GM13977 (cell line): ENCODE results near the gene MAML3.

Experiments
- DNase-seq: peaks from one replicate; pipeline ENCODE4 v3.0.0; 2012; ENCODE audit warnings: low spot score
- CTCF ChIP-seq: IDR thresholded peaks from 2 replicates; pipeline ENCODE4 v1.5.1; 2012; ENCODE audit warnings: mild to moderate bottlenecking, control low read depth; ENCODE audit not compliant: insufficient read depth; ENCODE audit errors: extremely low read depth, missing control alignments
- in situ Hi-C: fragments of 300-500 bp; cut with MboI; formaldehyde crosslinking; loops from one replicate; pipeline ENCODE4 v1.12.0; 2022; ENCODE audit warnings: low sequenced_read_pairs, low pct_unique_long_range_greater_than_20kb, mixed read lengths, inconsistent platforms; ENCODE audit not compliant: unreplicated experiment

Gene MAML3

GRCh38 chr4:139743027-139743426, 411.0 kb downstream of the MAML3 start:
- no peak for TF ChIP-seq CTCF
- DNase-seq: no peak
- in situ Hi-C loops: no loop called here

- TF ChIP-seq CTCF: no peak
- in situ Hi-C loops: no loop called here
- no peak for DNase-seq
Measured at GRCh38 chr4:139740531-139741041, 413.4 kb downstream of the MAML3 start.

DNA sequence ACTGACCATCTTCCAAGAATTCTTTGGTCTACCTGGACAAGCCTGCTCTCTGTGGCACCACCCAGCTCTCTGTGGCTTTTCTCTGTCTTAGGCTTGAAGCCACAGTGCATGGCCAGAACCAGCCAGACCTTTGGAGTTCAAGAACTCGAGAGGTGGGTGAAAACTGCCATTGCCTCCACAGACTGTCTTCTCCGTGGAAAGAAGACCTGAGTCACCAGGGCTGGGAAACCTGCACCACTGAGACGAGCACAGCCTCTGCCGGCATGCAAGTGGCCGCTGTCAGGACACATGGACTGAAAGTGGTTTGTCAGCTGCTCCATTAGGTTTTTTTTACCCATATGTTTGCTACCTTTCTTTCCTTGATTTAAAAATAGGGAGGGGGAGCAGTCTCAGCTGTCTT, 413.9 kb downstream of the MAML3 start:
- in situ Hi-C loops: no loop called here
- TF ChIP-seq CTCF: no peak
- DNase-seq: no peak

DNA sequence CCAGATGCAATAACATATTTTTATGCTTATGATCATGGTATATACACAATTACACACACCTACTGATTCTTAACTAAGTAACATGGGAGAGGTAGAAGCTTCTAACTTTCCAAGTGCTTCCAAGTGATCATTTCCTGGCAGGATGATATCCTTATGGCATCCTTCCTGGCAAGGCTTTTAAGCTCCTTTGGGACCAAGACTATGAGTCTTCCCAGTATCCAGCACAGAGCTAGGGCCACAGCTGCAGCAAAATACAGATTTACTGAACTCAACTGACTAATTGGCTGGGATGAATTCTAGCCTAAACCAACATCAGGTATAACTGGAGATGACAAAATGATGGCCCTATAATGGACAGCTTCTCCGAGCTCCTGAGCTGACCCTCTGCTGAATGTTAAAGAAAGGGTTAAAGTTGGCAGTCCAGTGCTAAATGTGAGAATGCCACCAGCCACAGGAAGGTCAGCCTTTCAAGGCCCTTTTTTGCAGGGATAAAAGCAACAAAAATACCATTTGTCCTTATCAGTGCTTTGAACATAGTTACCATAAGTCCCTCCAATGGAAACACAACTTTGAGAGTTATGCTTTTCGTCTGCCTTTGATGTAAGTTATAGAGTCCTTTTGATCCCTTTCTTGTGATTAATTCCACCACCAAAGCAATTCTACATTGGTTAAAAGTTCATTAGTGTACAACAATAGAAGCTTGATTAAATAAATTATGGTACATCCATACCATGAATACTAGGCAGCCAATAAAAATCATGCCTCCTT, 415.0 kb downstream of the MAML3 start:
- in situ Hi-C loops: no loop called here
- no peak for TF ChIP-seq CTCF
- DNase-seq: no peak

DNA sequence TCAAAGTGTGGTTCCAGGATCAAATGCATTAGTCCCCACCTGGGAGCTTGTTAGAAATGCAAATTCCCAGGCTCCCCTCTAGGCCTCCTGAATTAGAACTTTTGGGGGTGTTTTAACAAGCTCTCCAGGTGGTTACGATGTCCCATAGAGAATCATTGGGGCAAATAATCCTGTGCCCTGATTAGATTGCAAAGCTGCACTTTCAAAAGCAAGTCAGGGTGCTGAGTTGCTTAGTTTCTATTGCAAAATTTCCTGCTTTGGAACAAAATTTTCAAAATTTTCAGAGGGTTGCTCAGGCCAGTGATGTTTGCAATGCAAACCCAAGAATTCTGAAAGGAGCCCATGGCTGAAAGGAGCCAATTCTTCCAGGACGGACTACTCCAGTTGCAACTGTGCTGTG, 417.3 kb downstream of the MAML3 start:
- no peak for DNase-seq
- TF ChIP-seq CTCF: no peak
- in situ Hi-C loops: no loop called here

DNA sequence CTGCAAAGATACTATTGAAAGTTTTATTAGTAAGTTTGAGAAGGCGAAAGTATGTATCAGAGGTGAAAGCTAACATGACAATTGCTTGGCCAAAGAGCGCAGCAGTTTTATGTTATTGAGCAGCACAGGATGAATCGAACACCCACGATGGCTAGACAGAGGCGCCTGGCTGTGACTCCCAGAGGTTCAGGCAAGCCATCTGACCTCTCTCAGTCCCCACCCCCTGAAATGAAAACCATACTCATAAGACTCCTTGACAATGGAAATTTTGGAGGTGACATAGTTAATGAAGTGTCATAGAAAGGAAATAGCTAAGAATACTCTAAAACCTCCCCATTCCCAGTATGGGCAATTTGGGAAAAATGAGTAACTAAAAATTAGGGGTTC, 417.7 kb downstream of the MAML3 start:
- in situ Hi-C loops: no loop called here
- TF ChIP-seq CTCF: no peak

More for the DNA sequence above, 417.7 kb downstream of the MAML3 start:
- DNase-seq: no peak
